GM12874 (cell line): Measurements from ENCODE around the gene ARID2.

Experiments
- TF ChIP-seq, protein P1 (sequence below): IDR thresholded peaks from 2 replicates; pipeline ENCODE4 v1.5.1; 2011; ENCODE audit warnings: low read depth, mild to moderate bottlenecking, control low read depth, low read length, moderate library complexity; ENCODE audit not compliant: insufficient read depth

Gene ARID2

GRCh38 chr12:45742590-45742989 is 13.1 kb downstream of the ARID2 start:
- TF ChIP-seq, protein P1, sequence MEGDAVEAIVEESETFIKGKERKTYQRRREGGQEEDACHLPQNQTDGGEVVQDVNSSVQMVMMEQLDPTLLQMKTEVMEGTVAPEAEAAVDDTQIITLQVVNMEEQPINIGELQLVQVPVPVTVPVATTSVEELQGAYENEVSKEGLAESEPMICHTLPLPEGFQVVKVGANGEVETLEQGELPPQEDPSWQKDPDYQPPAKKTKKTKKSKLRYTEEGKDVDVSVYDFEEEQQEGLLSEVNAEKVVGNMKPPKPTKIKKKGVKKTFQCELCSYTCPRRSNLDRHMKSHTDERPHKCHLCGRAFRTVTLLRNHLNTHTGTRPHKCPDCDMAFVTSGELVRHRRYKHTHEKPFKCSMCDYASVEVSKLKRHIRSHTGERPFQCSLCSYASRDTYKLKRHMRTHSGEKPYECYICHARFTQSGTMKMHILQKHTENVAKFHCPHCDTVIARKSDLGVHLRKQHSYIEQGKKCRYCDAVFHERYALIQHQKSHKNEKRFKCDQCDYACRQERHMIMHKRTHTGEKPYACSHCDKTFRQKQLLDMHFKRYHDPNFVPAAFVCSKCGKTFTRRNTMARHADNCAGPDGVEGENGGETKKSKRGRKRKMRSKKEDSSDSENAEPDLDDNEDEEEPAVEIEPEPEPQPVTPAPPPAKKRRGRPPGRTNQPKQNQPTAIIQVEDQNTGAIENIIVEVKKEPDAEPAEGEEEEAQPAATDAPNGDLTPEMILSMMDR, result no peak

DNA sequence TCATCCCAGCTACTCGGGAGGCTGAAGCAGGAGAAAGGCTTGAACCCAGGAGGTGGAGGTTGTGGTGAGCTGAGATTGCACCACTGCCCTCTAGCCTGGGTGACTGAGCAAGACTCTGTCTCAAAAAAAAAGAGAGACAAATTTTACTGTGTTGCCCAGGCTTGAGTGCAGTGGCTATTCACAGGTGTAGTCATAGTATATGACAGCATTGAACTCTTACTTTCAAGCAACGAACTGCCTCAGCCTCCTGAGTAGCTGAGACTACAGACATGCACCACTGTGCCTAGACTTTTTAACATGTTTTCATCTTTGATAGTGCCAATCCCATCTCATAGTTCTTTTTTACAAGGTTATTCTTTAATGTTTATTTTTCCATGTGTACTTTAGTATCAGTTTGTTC is 13.7 kb downstream of the ARID2 start:
- TF ChIP-seq, protein P1, result no peak

- TF ChIP-seq, protein P1, result no peak
Measured at GRCh38 chr12:45745861-45746277, 16.4 kb downstream of the ARID2 start.

GRCh38 chr12:45756666-45757065 is 27.2 kb downstream of the ARID2 start:
- TF ChIP-seq, protein P1, result no peak

DNA sequence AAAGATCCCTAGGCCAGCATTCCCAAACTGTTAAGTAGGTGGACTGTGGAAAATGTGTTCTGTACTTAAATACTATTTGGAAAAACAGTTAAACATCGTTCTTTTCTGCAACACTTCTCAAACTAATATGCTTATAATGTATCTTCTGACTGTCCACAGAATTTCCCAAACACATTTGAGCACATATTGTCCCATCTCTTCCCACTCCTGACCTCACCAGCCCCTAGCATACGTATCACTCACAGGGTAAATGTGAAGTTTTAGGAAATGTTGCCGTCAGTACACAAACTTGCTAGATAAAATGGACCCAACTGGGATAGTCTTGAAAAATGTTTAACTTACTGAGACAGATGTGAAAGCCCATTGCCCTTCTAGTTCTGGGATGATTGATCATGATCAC is 27.7 kb downstream of the ARID2 start:
- TF ChIP-seq, protein P1, result no peak

DNA sequence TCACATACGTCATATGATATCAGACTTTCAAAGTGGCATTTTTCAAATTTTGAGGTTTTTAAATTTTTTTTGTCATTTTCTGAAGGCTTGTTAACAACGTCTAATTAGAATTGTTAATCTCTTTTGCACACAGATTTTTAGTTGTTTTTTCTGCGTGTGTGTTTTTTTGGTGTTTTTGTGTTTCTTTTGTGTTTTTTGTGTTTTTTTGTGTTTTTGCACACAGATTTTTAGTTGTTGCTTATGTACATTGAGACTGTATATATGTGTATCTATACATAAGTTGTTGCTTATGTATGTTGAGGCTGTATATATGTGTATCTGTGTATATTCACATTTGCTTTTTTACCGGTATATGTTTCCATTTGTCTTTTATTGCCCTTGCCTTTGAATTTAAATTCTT is 30.8 kb downstream of the ARID2 start:
- TF ChIP-seq, protein P1, result no peak

GRCh38 chr12:45762185-45763110 is 32.9 kb downstream of the ARID2 start:
- TF ChIP-seq, protein P1, result peak; percentile 53
